Neural progenitor cell (in vitro differentiated cells): ENCODE results near the gene ZNF536.

Experiments
- CTCF ChIP-seq: fragments of 200-600 bp; sonication (generic); IDR thresholded peaks from 2 replicates; pipeline ENCODE4 v1.5.1; 2017; ENCODE audit warnings: antibody characterized with exemption, mild to moderate bottlenecking
- EZH2 ChIP-seq: fragments of 200-600 bp; sonication (generic); IDR thresholded peaks from 2 replicates; pipeline ENCODE4 v1.6.1; 2017; ENCODE audit warnings: antibody characterized with exemption, mild to moderate bottlenecking, moderate library complexity
- EZH2phosphoT487 ChIP-seq: fragments of 200-600 bp; sonication (generic); IDR thresholded peaks from 2 replicates; pipeline ENCODE4 v1.6.1; 2017; ENCODE audit warnings: antibody characterized with exemption

GRCh38 chr19:30394481-30395151 lies 22.4 kb downstream of the ZNF536 start:
- no peak for TF ChIP-seq CTCF
- no peak for TF ChIP-seq EZH2phosphoT487
- TF ChIP-seq EZH2: no peak
